PC-9 (cell line): Measurements from ENCODE around the gene RHBDD2.

Experiments
- CTCF ChIP-seq: fragments of 200-600 bp; sonication (generic); conservative IDR thresholded peaks from 2 replicates; pipeline ENCODE4 v1.6.1; 2017; ENCODE audit warnings: mixed run types, antibody characterized with exemption, mild to moderate bottlenecking, moderate library complexity
- EZH2 ChIP-seq: fragments of 200-600 bp; sonication (generic); IDR thresholded peaks from 2 replicates; pipeline ENCODE4 v1.8.0; 2017; ENCODE audit warnings: antibody characterized with exemption, low read depth

GRCh38 chr7:75879771-75880184, 944 bp downstream of the RHBDD2 start:
- TF ChIP-seq CTCF = no peak
- no peak for TF ChIP-seq EZH2
